Kidney (tissue), 14 donors: Measurements from ENCODE around the gene MAMSTR. TPM values are rescaled to one million over a fixed set of nuclear protein-coding genes. Genes with fewer than 3 reads are reported as not detected.
"Not testable (repeated sequence)": the region's sequence is repeated elsewhere in the genome, so short reads cannot be mapped to it uniquely, and the experiment has no call there.

Experiments
- DNase-seq, 5 donors: peaks; one replicate each; pipeline ENCODE4 v3.0.0-alpha.2; 2013 to 2020
- FAIRE-seq: peaks from 2 replicates; lab custom pipeline; 2012; peaks lifted over from hg19 to GRCh38; lab: Jason Lieb, UNC
- H3K27ac ChIP-seq, 2 donors: one replicate each; pipeline ENCODE4 v1.7.0; 2013; ENCODE audit warnings: low read depth in 2 of 2, low read length in 2 of 2, inconsistent platforms in 1 of 2
- H3K27me3 ChIP-seq: one replicate; pipeline ENCODE4 v1.7.1; 2013; ENCODE audit warnings: low read length, inconsistent platforms; ENCODE audit not compliant: control insufficient read depth, insufficient read depth
- H3K36me3 ChIP-seq, 3 donors: one replicate each; pipeline versions ENCODE4 v1.7.0 to v1.7.1; 2013; ENCODE audit warnings: low read length in 3 of 3, control low read depth in 1 of 3, inconsistent platforms in 1 of 3; ENCODE audit not compliant: insufficient read depth in 3 of 3, control insufficient read depth in 2 of 3
- H3K4me1 ChIP-seq, 3 donors: one replicate each; pipeline versions ENCODE4 v1.7.0 to v1.7.1; 2013; ENCODE audit warnings: low read length in 3 of 3, inconsistent platforms in 1 of 3, low read depth in 1 of 3; ENCODE audit not compliant: control insufficient read depth in 2 of 3, insufficient read depth in 2 of 3
- H3K4me3 ChIP-seq, 3 donors: one replicate each; pipeline versions ENCODE4 v1.7.0 to v1.8.1; 2013; ENCODE audit warnings: low read length in 3 of 3, control low read depth in 1 of 3, inconsistent platforms in 1 of 3
- H3K9ac ChIP-seq, 3 donors: one replicate each; pipeline versions ENCODE4 v1.7.0 to v1.7.1; 2013; ENCODE audit warnings: low read length in 3 of 3, control low read depth in 1 of 3, inconsistent platforms in 1 of 3
- H3K9me3 ChIP-seq, 3 donors: one replicate each; pipeline versions ENCODE4 v1.7.0 to v1.7.1; 2013; ENCODE audit warnings: low read length in 3 of 3, control low read depth in 1 of 3, inconsistent platforms in 1 of 3; ENCODE audit not compliant: control insufficient read depth in 2 of 3, insufficient read depth in 1 of 3
- CTCF ChIP-seq: IDR thresholded peaks from 3 replicates; pipeline ENCODE4 v1.5.1; 2012; ENCODE audit warnings: mild to moderate bottlenecking, moderate library complexity, borderline replicate concordance; ENCODE audit not compliant: insufficient read depth; ENCODE audit errors: extremely low read depth
- intact Hi-C: fragments of 100-400 bp; cut with DNase I; formaldehyde crosslinking; loops from one replicate; pipeline ENCODE4 v1.11.1; 2022
- polyA plus RNA-seq: library from polyadenylated mRNA; stranded (reverse); fragments of 350-450 nt; fragmentation: Illumina TruSeq; extraction: RNeasy Lipid Tissue Mini Kit (QIAGEN cat#74804); gene quantifications from one replicate; pipeline ENCODE4 v1.2.3, GENCODE V29; 2014; ENCODE audit warnings: low read depth, low replicate concordance; ENCODE audit not compliant: insufficient read depth
- total RNA-seq: library from RNA; stranded (reverse); fragmentation: NEBNext Ultra II Directional; extraction: Animal tissue kit (Norgen Biotek cat#: 25700); gene quantifications from one replicate; pipeline ENCODE4 v1.2.1, GENCODE V29; 2021
- donor health status: control.
- donor health status: control.
- donor health status: control.
- donor health status: control.
- donor health status: control.
- donor health status: DM: yes; HTN: yes; CAD: no.
- donor health status: Normal renal cell carcinoma (clear cell type).

Gene MAMSTR
- total and polyA plus RNA-seq, 2 donors from 2014 or later, result 2.2 to 3.6 TPM

GRCh38 chr19:48683349-48683748, 36.2 kb downstream of the MAMSTR start:
- FAIRE-seq, result no peak
- peak overlapping the region in 2 of 3 donors; percentile 35 to 62 for H3K4me3 ChIP-seq
- H3K9me3 ChIP-seq, result no peaks in the 10 kb centered on the region
- H3K4me1 ChIP-seq, result peaks cover 0 to 2% (median 0%) of the 10 kb centered on the region in 3 donors
- no peak for TF ChIP-seq CTCF
- no peak overlapping the region for H3K27ac ChIP-seq
- H3K36me3 ChIP-seq, result no peaks in the 10 kb centered on the region
- peak; percentile 69 to 83 (median 76) for DNase-seq
- intact Hi-C loops, result no loop called here
- H3K27me3 ChIP-seq, result no peaks in the 10 kb centered on the region
- H3K9ac ChIP-seq, result peak overlapping the region in 1 of 3 donors; percentile 30

GRCh38 chr19:48681127-48681470, 38.4 kb downstream of the MAMSTR start:
- no peak overlapping the region for H3K4me3 ChIP-seq
- no peak overlapping the region for H3K27ac ChIP-seq
- H3K36me3 ChIP-seq, result no peaks in the 10 kb centered on the region
- no peak overlapping the region for H3K9ac ChIP-seq
- no peaks in the 10 kb centered on the region for H3K9me3 ChIP-seq
- DNase-seq (peak in 2 of 5 donors; percentile 49 to 67), FAIRE-seq (no peak)
- no peak for TF ChIP-seq CTCF
- peaks cover 0 to 2% (median 0%) of the 10 kb centered on the region in 3 donors for H3K4me1 ChIP-seq
- intact Hi-C loops, result no loop called here
- no peaks in the 10 kb centered on the region for H3K27me3 ChIP-seq

GRCh38 chr19:48680436-48681126, 38.9 kb downstream of the MAMSTR start:
- no peak for TF ChIP-seq CTCF
- Histone ChIP-seq H3K27ac (no peak overlapping the region), H3K36me3 (no peaks in the 10 kb centered on the region), H3K4me1 (peaks cover 0 to 2% (median 0%) of the 10 kb centered on the region in 3 donors), H3K9ac (no peak overlapping the region), H3K27me3 (no peaks in the 10 kb centered on the region), H3K4me3 (no peak overlapping the region), H3K9me3 (no peaks in the 10 kb centered on the region)
- FAIRE-seq (no peak), DNase-seq (no peak)
- intact Hi-C loops, result no loop called here

GRCh38 chr19:48680006-48680405, 39.5 kb downstream of the MAMSTR start:
- H3K27ac ChIP-seq, H3K9ac ChIP-seq, DNase-seq, H3K27me3 ChIP-seq, H3K9me3 ChIP-seq, H3K36me3 ChIP-seq, H3K4me1 ChIP-seq, H3K4me3 ChIP-seq, intact Hi-C loops, FAIRE-seq: not testable (repeated sequence)
